ENCODE data around the gene FBF1. TPM values are rescaled to one million over a fixed set of nuclear protein-coding genes. Genes with fewer than 3 reads are reported as not detected.
A peak's percentile ranks its signal among the peaks of the same experiment; 100 is the strongest.

The FBF1 gene
- total and polyA plus RNA-seq, 9 of the 15 experiments (the other 6 are each of a cell fraction or from before 2014, with no cell fraction given) = 0.46 to 14.9 (median 7.5) TPM

- peak; percentile 7 for TF ChIP-seq CTCFL (IDR thresholded peaks at IDR 0.05; ENCODE audit: borderline replicate concordance, insufficient read depth, low read depth, low read length, poor library complexity, severe bottlenecking)
- TF ChIP-seq JUND (IDR thresholded peaks at IDR 0.05; ENCODE audit: borderline replicate concordance, low read depth, low read length) = peak; percentile 39; the same call in 1 of the 2 replicates
- no peak; the same call in 2 of the 3 replicates for TF ChIP-seq JUND (tag; IDR thresholded peaks at IDR 0.05; ENCODE audit: borderline replicate concordance, low read depth, low read length)
- no peak for TF ChIP-seq TCFL5 (CRISPR knock-in tag; conservative IDR thresholded peaks at IDR 0.05)
- TF ChIP-seq CHD2 (IDR thresholded peaks at IDR 0.05; ENCODE audit: low read depth, low read length) = no peak
- no peak for TF ChIP-seq NR4A1 (CRISPR knock-in tag; IDR thresholded peaks at IDR 0.05)
- TF ChIP-seq NR4A1 (tag; IDR thresholded peaks at IDR 0.05) = no peak
- TF ChIP-seq ZNF695 (CRISPR knock-in tag; IDR thresholded peaks at IDR 0.05) = no peak
- TF ChIP-seq FOXA3 (CRISPR knock-in tag; conservative IDR thresholded peaks at IDR 0.05 in 1 of 2, IDR thresholded peaks at IDR 0.05 in 1 of 2) = no peak
- no peak for TF ChIP-seq EP300 (IDR thresholded peaks at IDR 0.05; ENCODE audit: low read length)
- no peak for TF ChIP-seq TAF7 (tag; IDR thresholded peaks at IDR 0.05)
- no peak for TF ChIP-seq XRCC4 (IDR thresholded peaks at IDR 0.05; ENCODE audit: extremely low read depth, insufficient read depth, insufficient read length)
- 0 out of 2 replicates have a peak, but pooled peaks have one; percentile 71 for TF ChIP-seq RNF2 (IDR thresholded peaks at IDR 0.05)
- TF ChIP-seq SMAD4 (CRISPR knock-in tag; conservative IDR thresholded peaks at IDR 0.05) = peak; percentile 86
- 0 out of 4 replicates have a peak, but pooled peaks of 1 of the 2 experiments have one; percentile 42 for TF ChIP-seq KDM4B (IDR thresholded peaks at IDR 0.05; ENCODE audit: borderline replicate concordance in 2 of 2, low read depth in 1 of 2)
- TF ChIP-seq, protein P1, sequence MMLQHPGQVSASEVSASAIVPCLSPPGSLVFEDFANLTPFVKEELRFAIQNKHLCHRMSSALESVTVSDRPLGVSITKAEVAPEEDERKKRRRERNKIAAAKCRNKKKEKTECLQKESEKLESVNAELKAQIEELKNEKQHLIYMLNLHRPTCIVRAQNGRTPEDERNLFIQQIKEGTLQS (IDR thresholded peaks at IDR 0.05) = no peak
- TF ChIP-seq, protein P1 (CRISPR knock-in tag; conservative IDR thresholded peaks at IDR 0.05) = 0 out of 2 replicates have a peak, but pooled peaks have one; percentile 49
- TF ChIP-seq POLR3G (IDR thresholded peaks at IDR 0.05; ENCODE audit: extremely low read depth, insufficient read length, insufficient replicate concordance) = no peak
- no peak for TF ChIP-seq BDP1 (IDR thresholded peaks at IDR 0.05; ENCODE audit: insufficient read depth, insufficient read length)
- TF ChIP-seq RFX5 (IDR thresholded peaks at IDR 0.05; ENCODE audit: low read depth, low read length) = no peak
- no peak for TF ChIP-seq CBX3 (IDR thresholded peaks at IDR 0.05; ENCODE audit: borderline replicate concordance in 1 of 2, low read length in 2 of 2)
- no peak for TF ChIP-seq PHB (CRISPR knock-in tag; IDR thresholded peaks at IDR 0.05)
- no peak for TF ChIP-seq C11orf30 (IDR thresholded peaks at IDR 0.05; ENCODE audit: low read depth)
These were observed at the start of gene FBF1 (continued) for GRCh38 chr17:75940727-75941441.
